GM06990 (cell line): ENCODE results near the gene AP2A2.

Experiments
- DNase-seq: peaks from one replicate; pipeline ENCODE4 v3.0.0-alpha.2; 2011; ENCODE audit not compliant: insufficient read length; ENCODE audit errors: extremely low read depth
- H3K27me3 ChIP-seq: replicated peaks from 2 replicates; pipeline ENCODE4 v1.6.0; 2011; ENCODE audit warnings: low read length; ENCODE audit not compliant: control insufficient read depth, insufficient read depth
- H3K36me3 ChIP-seq: 2 replicates; pipeline ENCODE4 v1.5.1; 2011; ENCODE audit warnings: low read length; ENCODE audit not compliant: control insufficient read depth, insufficient read depth
- H3K4me3 ChIP-seq: replicated peaks from 2 replicates; pipeline ENCODE4 v1.5.1; 2011; ENCODE audit warnings: low read depth, mild to moderate bottlenecking, control low read depth, low read length
- CTCF ChIP-seq: IDR thresholded peaks from 2 replicates; pipeline ENCODE4 v1.5.1; 2011; ENCODE audit warnings: low read length, control low read depth, mild to moderate bottlenecking, inconsistent platforms; ENCODE audit not compliant: insufficient read depth, poor library complexity, severe bottlenecking

AP2A2 gene

DNA sequence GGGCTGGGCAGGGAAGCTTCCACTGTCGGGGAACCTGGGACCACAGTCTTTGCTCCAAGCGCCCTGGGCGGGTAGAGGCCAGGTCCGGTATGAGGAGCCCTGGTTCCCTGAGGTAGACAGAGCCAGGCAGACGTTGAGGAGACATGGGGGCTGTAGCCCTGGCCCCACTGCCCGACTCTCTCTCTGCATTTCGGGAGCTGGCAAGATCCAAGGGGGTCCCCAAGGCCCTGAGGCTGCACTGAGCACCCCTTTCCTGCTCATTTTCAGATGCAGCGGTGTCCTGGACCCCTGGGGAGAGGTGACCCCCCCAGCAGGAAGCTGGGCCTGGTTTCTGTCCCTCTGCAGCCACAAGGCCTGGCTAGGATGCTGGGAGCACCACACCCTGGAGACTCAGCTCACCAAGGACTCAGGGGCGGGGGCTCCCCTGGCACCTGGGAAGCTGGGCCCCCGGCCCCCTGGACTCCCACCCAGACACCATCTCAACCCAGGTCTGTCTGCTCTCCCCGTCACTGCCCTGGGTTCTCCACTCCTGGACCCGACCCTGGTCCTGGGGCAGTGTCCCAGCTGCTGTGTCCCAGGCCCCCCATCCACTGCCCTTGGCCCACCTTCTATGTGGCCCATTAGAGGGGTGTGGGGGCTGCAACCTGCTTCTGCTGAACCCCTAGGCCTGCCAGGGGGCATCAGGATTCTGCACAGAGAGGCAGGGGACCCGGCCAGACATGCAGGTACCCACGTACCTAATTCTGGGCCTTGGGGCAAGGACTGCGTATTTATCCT lies 125.9 kb downstream of the AP2A2 start:
- peak; percentile 3 for DNase-seq
- H3K4me3 ChIP-seq = no peak overlapping the region
- H3K27me3 ChIP-seq = no peaks in the 10 kb centered on the region; the same call in 1 of the 2 replicates
- no peak for TF ChIP-seq CTCF
- H3K36me3 ChIP-seq = no peaks in the 10 kb centered on the region

GRCh38 chr11:1052133-1053011 lies 126.7 kb downstream of the AP2A2 start:
- peak; percentile 8 for DNase-seq
- Histone ChIP-seq H3K36me3 (no peaks in the 10 kb centered on the region), H3K27me3 (no peaks in the 10 kb centered on the region; the same call in 1 of the 2 replicates), H3K4me3 (no peak overlapping the region)
- no peak for TF ChIP-seq CTCF

DNA sequence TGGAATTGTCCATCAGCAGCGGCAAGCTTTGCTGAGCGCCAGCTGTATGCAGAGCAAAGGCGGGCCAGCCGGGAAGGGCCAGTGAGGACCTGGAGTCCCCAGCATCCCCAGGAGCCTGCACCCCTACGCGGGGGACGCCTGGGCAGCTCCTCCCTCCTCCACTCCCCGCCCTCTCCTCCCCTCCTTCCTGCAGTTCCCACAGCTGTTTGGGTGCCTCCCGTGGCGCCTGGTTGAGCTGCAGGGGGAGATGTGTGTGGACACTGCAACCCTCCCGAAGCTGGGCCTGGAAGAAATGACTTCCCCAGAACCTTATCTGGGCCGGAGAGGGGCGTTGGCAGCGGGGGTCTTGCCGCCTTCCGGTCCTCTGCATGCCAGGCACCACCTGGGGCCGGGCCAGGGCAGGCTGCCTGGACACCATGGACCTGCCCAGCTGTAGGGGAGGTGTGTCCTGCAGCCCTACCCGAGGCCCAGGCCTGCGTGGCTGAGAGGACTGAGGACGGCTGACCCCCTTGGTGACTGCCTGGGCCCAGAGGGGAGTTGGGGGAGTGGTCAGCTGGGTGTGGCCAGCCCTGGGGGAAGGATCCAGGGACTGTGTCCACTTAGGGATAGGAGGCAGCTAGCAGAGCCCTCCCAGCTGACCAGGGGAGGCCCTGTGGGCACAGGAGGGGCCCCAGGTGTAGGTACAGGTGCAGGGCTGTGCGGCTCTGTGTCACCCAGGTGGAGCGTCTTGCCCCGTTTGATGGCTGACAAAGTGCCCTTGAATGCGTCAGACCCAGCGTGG lies 127.6 kb downstream of the AP2A2 start:
- TF ChIP-seq CTCF = no peak
- DNase-seq = peak; percentile 5
- H3K36me3 ChIP-seq = no peaks in the 10 kb centered on the region
- no peaks in the 10 kb centered on the region; the same call in 1 of the 2 replicates for H3K27me3 ChIP-seq
- H3K4me3 ChIP-seq = no peak overlapping the region

DNA sequence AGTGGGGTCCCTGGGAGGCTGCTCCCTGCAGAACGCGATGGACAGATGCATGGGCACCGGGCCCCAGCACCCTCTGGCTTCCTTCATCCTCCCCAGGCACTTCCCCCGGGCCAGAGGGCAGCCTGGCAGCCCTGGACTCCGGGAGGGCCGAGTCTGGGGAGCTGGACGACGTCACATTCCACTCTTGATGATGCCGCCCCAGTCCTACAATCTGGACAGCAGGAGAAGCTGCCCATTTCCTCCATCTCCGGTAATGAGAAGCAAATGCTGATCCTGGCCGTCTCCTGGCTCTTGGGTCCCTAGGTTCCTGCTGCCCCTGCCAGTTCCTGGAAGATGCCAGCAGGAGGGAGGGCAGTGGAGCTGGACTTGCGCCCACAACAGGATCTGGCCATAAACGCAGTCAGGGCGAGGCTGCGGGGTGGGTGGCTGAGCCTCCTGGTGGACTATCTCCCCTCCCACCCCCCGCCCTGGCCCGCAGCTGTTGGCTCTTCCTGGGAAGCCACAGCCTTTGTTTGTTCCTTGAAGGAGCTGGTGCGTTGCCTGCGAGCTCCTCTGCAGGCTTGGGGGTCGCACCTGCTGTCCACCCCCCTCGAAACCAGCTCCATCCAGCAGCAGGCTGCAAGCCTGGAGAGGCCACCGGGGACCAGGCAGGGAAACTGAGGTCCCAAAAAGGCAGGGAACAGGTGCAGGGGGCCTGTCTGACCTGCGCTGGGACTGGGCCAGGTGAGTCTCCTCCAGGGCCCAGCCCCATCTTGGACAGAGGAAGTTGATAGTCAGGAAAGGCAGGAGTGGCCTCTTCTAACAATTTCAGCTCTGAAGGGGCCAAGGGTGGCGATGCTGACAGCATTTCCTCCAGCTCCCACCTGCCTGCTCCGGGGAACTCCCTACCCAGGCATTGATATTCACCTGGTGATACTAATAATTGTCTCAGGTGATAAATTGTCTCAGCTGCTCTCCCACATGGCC lies 128.8 kb downstream of the AP2A2 start:
- H3K27me3 ChIP-seq = no peaks in the 10 kb centered on the region; the same call in 1 of the 2 replicates
- H3K4me3 ChIP-seq = no peak overlapping the region
- H3K36me3 ChIP-seq = no peaks in the 10 kb centered on the region
- no peak for TF ChIP-seq CTCF
- no peak for DNase-seq
